NCI-H446 (cell line): ENCODE data around the gene JPT2.
"Not testable (repeated sequence)": the region's sequence is repeated elsewhere in the genome, so short reads cannot be mapped to it uniquely, and the experiment has no call there.

Experiments
- DNase-seq, 2 experiments: peaks; one replicate each; lab custom pipeline; 2025; lab: John Stamatoyannopoulos, UW

JPT2 gene

GRCh38 chr16:1707193-1707790, 29.2 kb downstream of the JPT2 start:
- DNase-seq = no peak

DNA sequence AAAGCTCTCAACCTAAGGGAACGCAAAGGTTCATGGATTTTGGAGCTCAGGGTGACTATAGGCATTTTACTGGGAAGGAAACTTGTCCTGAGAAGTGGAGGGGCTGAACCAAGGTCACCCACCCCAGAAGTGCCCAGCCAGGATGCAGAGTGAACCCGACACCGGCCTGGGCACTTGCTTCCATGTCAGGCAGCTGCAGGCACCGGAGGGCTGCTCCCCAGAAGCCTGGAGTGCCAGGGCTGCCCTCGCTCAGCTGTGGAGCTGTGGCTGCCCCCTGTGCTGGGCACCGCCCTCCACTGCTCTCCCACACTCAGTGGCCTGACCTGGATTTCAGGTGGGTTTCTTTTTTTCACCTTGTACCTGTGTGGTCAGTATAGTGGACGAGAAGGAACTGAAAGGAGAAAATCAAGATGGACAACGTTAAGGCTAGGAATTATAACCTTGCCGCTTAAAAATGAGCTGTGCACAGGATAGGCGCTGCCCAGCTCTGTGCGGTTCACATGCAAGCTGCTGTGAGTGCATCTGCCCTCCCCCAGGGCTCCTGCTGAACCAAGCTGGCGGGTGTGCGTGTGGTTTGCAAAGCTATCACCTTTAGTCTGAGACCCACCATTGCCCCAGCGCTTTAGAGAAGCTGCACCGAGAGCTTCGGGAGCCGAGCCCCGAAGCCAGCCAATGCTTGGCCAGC, 30.1 kb downstream of the JPT2 start:
- DNase-seq = no peak

DNA sequence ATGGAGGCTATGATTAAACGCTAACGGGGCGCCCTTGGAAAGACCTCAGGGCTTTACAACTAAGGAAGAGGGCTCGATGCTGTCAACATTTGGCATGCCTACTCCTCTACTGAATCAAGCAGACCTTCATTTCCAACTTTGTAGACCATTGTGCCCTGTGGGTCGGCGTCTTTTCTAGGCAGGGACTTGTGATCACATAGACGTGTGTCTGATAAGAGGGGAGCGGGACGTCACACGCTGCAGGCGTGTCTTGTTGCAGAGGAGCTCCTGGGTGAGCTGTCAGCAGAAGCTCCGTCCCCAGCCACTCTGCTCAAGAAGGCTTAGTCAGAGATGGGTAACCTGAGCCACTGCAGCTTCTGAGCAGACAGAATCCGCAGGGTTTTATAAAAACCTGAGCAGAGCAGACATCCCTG, 30.7 kb downstream of the JPT2 start:
- no peak for DNase-seq

DNA sequence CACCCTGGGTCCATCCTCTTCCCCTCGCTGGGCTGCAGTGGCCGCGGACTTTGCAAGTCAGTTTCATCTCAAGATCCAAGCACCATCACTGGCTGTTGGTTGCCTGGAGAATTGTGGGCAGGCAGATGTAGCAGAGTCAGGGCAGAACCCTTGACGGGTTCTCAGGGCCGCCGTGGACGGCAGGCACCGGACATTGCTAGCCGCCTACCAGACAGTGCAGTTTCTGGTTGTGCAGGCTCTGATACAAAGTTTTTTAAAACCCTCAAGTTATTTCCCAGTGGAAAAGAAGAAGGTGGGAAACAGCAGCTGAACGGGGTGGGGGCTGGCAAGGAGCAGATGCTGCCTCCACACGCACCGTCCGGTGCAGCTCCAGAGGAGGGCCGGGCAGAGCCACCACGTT, 31.3 kb downstream of the JPT2 start:
- no peak for DNase-seq

- no peak for DNase-seq
Observed at GRCh38 chr16:1710811-1711507, 32.9 kb downstream of the JPT2 start.

GRCh38 chr16:1712791-1713261, 34.7 kb downstream of the JPT2 start:
- no peak for DNase-seq

DNA sequence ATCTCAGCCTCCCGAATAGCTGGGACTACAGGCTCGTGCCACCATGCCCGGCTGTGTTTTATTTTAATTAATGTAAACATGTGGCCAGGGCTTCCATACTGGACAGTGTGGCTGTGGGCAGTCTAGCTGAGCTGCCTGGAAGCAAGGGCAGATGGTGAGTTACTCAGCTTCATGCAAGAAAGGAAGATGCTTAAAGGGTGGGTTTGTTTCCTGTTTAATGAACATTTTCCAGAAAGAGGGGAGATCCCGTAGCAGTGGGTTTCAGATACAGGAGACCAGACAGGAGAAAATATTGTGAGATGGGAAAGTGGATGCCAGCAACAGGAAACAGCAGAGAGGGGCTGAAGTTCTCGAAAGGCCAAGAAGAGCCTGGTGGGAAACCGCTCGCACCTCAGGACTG, 35.3 kb downstream of the JPT2 start:
- DNase-seq = no peak

GRCh38 chr16:1713933-1714332, 35.9 kb downstream of the JPT2 start:
- no peak for DNase-seq

- no peak for DNase-seq
Observed at GRCh38 chr16:1715220-1715619, 37.1 kb downstream of the JPT2 start.

GRCh38 chr16:1718236-1718635, 40.2 kb downstream of the JPT2 start:
- DNase-seq = not testable (repeated sequence)

GRCh38 chr16:1719559-1720229, 41.6 kb downstream of the JPT2 start:
- not testable (repeated sequence) for DNase-seq

GRCh38 chr16:1721372-1721771, 43.3 kb downstream of the JPT2 start:
- DNase-seq = no peak

DNA sequence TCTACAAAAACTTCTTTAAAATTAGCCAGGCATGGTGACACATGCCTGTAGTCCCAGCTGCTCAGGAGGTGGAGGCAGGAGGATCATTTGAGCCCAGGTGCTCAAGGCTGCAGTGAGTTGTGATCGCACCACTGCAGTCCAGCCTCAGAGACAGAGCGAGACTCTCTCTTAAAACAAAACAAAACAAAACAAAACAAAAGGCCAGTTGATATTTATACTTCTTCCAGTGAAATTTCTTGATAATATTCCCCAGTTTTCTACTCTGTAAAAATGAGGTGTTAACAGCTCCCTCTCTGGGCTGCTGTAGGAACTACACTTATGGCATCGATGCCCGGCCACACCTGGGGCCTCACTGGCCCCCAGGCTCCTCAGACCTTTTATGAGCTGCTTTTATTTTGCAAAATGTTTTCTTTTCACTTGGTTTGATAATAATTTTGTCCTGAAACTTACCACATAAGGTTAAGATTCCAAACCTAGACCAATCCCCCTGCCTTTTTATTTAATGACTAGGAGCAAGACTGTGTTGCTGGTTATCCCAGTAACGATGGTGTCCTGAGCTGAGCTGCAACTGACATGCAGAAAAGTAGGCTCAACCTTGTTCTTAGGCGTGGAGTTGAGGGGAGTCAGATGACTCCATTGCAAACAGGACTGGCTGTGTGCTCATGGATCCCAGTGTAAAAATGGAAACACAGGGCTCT, 45.5 kb downstream of the JPT2 start:
- DNase-seq = peak in 1 of 2 experiments; percentile 19

- DNase-seq = no peak
Observed at GRCh38 chr16:1724491-1724890, 46.4 kb downstream of the JPT2 start.

DNA sequence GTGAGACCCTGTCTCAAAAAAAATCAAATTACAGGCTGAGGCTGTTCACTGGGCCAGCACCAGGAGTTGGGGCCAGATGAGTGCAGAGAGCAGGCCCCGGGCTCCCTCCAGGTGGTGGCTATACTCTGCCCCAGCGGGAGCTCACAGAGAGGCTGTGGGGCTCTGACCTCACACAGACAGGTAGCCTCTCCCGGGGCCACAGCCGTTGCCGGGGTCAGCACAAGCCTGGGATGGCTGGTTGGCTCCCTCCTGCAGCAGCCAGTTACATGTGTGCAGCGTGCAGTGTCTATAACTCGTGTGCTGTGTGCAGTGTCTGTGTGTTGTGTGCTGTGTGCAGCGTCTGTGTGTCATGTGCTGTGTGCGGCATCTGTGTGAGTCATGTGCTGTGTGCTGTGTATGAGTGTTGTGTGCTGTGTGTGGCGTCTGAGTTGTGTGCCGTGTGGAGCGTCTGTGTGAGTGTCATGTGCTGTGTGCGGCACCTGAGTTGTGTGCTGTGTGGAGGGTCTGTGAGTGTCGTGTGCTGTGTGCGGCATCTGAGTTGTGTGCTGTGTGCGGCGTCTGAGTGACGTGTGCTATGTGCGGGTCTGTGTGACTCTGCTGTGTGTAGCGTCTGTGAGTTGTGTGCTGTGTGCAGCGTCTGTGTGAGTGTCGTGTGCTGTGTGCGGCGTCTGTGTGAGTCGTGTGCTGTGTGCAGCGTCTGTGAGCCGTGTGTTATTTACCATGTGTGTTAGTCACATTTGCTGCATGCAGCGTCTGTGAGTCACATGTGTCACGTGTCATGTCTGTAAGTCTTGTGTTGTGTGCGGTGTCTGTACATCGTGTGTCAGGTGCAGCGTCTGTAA, 48.8 kb downstream of the JPT2 start:
- DNase-seq = no peak

- DNase-seq = no peak
Observed at GRCh38 chr16:1727651-1728624, 49.9 kb downstream of the JPT2 start.

DNA sequence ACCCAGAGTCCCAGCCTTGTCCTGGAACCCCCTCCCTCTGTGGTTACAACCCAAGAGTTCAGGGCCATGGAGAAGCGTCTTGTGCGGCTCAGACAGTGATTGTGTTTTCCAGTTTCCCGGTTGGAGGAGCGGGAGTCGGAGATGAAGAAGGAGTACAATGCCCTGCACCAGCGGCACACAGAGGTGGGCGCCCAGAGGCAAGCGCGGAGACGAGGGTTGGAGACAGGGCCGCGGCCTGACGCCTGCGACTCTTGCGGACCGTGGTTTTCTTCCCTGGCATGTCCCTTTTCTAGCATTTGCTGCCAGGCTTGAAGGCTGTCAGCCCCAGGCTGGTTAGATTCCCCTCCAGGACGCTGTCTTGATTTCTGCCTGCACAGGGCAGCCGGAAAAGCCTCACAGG, 50.9 kb downstream of the JPT2 start:
- no peak for DNase-seq

GRCh38 chr16:1729445-1729844, 51.4 kb downstream of the JPT2 start:
- DNase-seq = no peak

- no peak for DNase-seq
Observed at GRCh38 chr16:1731073-1731472, 53.0 kb downstream of the JPT2 start.

DNA sequence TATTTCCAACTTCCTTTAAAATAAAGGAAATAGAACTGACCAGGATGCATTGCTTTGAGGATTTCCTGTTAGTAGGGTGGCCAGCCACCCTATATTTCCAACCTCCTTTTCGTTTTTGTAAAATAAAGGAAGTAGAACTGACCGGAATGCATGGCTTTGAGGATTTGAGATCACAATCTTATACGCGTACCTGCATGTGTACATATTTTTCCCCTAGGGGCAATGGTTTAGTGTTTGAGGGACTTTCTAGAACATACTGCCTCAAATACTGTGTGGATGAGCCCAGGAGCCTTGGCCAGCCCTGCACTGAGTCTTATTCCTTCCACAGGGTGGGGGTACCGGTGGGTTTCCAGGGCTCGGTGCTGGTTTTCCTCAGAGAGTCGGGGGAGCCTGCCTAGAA, 53.5 kb downstream of the JPT2 start:
- no peak for DNase-seq
